CD14-positive monocyte (primary cell): Measurements from ENCODE around the gene BAIAP3. TPM values are rescaled to one million over a fixed set of nuclear protein-coding genes. Genes with fewer than 3 reads are reported as not detected.
A peak's percentile ranks its signal among the peaks of the same experiment; 100 is the strongest.

Source experiments
- DNase-seq, 3 donors: peaks; one replicate each; pipeline ENCODE4 v3.0.0-alpha.2; 2011 to 2022
- H2AFZ ChIP-seq: 2 replicates; pipeline ENCODE4 v1.6.0; 2012; ENCODE audit warnings: mild to moderate bottlenecking, low read depth, low read length, inconsistent platforms; ENCODE audit not compliant: insufficient read depth, poor library complexity, severe bottlenecking
- H3K27ac ChIP-seq, 2 donors: 1 replicate in 1 of 2; 2 replicates in 1 of 2; pipeline ENCODE4 v1.5.1; 2012 to 2013; ENCODE audit warnings: low read length in 2 of 2, control low read depth in 1 of 2, inconsistent platforms in 1 of 2, low read depth in 1 of 2, mild to moderate bottlenecking in 1 of 2
- H3K27me3 ChIP-seq, 2 donors: one replicate each; pipeline versions ENCODE4 v1.6.0 to v1.6.1; 2011 to 2013; ENCODE audit warnings: low read length in 2 of 2; ENCODE audit not compliant: control insufficient read depth in 2 of 2, insufficient read depth in 2 of 2
- H3K36me3 ChIP-seq, 2 donors: replicated peaks in 1 of 2; 1 replicate in 1 of 2; 2 replicates in 1 of 2; pipeline versions ENCODE4 v1.5.1 to v1.6.1; 2012 to 2013; ENCODE audit warnings: low read length in 2 of 2, control low read depth in 1 of 2, inconsistent platforms in 1 of 2, mild to moderate bottlenecking in 1 of 2; ENCODE audit not compliant: insufficient read depth in 2 of 2, control insufficient read depth in 1 of 2
- H3K4me1 ChIP-seq, 2 donors: 1 replicate in 1 of 2; 2 replicates in 1 of 2; pipeline versions ENCODE4 v1.5.1 to v1.6.1; 2012 to 2013; ENCODE audit warnings: low read length in 2 of 2, control low read depth in 1 of 2, inconsistent platforms in 1 of 2, mild to moderate bottlenecking in 1 of 2, moderate library complexity in 1 of 2; ENCODE audit not compliant: insufficient read depth in 2 of 2, control insufficient read depth in 1 of 2
- H3K4me2 ChIP-seq: replicated peaks from 2 replicates; pipeline ENCODE3; 2012; ENCODE audit warnings: low read length, moderate library complexity, mild to moderate bottlenecking; ENCODE audit not compliant: poor library complexity, severe bottlenecking; ENCODE audit errors: extremely low read depth
- H3K4me3 ChIP-seq, 3 experiments: fragments of 200-600 bp in 1 of 3; sonication (generic) in 1 of 3; replicated peaks in 1 of 3; 1 replicate in 2 of 3; 2 replicates in 1 of 3; pipeline ENCODE4 v1.5.1; 2011 to 2013; ENCODE audit warnings: low read length in 3 of 3, mild to moderate bottlenecking in 3 of 3, control low read depth in 2 of 3, low read depth in 2 of 3, inconsistent platforms in 1 of 3, moderate library complexity in 1 of 3
- H3K79me2 ChIP-seq: 2 replicates; pipeline ENCODE4 v1.6.0; 2012; ENCODE audit warnings: mild to moderate bottlenecking, control low read depth, inconsistent platforms, low read length, moderate library complexity; ENCODE audit not compliant: insufficient read depth
- H3K9ac ChIP-seq: 2 replicates; pipeline ENCODE4 v1.6.0; 2017; ENCODE audit warnings: low read length, mild to moderate bottlenecking; ENCODE audit not compliant: insufficient read depth, poor library complexity, severe bottlenecking
- H3K9me3 ChIP-seq, 2 donors: replicated peaks in 1 of 2; 1 replicate in 1 of 2; 2 replicates in 1 of 2; pipeline versions ENCODE4 v1.5.1 to v1.6.1; 2012 to 2013; ENCODE audit warnings: low read length in 2 of 2, control low read depth in 1 of 2; ENCODE audit not compliant: control insufficient read depth in 1 of 2, insufficient read depth in 1 of 2
- H4K20me1 ChIP-seq: 2 replicates; pipeline ENCODE4 v1.6.0; 2012; ENCODE audit warnings: mild to moderate bottlenecking, low read length, control low read depth, moderate library complexity; ENCODE audit not compliant: insufficient read depth
- H3K27ac Mint-ChIP-seq, 7 donors: one replicate each; pipeline ENCODE4 v1.8.0; 2020; ENCODE audit warnings: mild to moderate bottlenecking in 7 of 7, mixed read lengths in 7 of 7, moderate library complexity in 6 of 7, inconsistent platforms in 2 of 7
- H3K27me3 Mint-ChIP-seq, 3 donors: one replicate each; pipeline ENCODE4 v1.8.0; 2021 to 2022; ENCODE audit warnings: low read depth in 3 of 3, mild to moderate bottlenecking in 3 of 3, mixed read lengths in 3 of 3, moderate library complexity in 3 of 3, inconsistent platforms in 1 of 3
- H3K36me3 Mint-ChIP-seq, 2 donors: one replicate each; pipeline ENCODE4 v1.8.0; 2020; ENCODE audit warnings: mixed read lengths in 2 of 2, inconsistent platforms in 1 of 2, mild to moderate bottlenecking in 1 of 2
- H3K4me1 Mint-ChIP-seq: one replicate; pipeline ENCODE4 v1.8.0; 2020; ENCODE audit warnings: mild to moderate bottlenecking, mixed read lengths
- H3K4me3 Mint-ChIP-seq, 2 donors: one replicate each; pipeline ENCODE4 v1.8.0; 2020; ENCODE audit warnings: mild to moderate bottlenecking in 2 of 2, mixed read lengths in 2 of 2, moderate library complexity in 1 of 2
- H3K9me3 Mint-ChIP-seq, 7 donors: one replicate each; pipeline ENCODE4 v1.8.0; 2020 to 2022; ENCODE audit warnings: mixed read lengths in 7 of 7, mild to moderate bottlenecking in 6 of 7, moderate library complexity in 6 of 7, inconsistent platforms in 2 of 7
- CTCF ChIP-seq: fragments of 200-600 bp; IDR thresholded peaks from one replicate; pipeline ENCODE4 v1.8.0; 2022; ENCODE audit warnings: antibody characterized with exemption, mild to moderate bottlenecking
- WGBS: methylation state at CpG from one replicate; pipeline ENCODE4 v1.1.5; 2013; ENCODE audit warnings: missing lambda C conversion rate; ENCODE audit not compliant: insufficient coverage; 5-methylcytosine and 5-hydroxymethylcytosine counted together
- intact Hi-C, 2 donors: fragments of 100-400 bp; cut with micrococcal nuclease; formaldehyde crosslinking; loops; one replicate each; pipeline versions ENCODE4 v1.15.0 to v1.15.1; 2023
- polyA plus RNA-seq, 3 donors: library from polyadenylated mRNA; depleted of rRNA in 1 of 3; unstranded in 2 of 3; stranded (reverse) in 1 of 3; fragments of 300-500 nt in 2 of 3; fragments of >200 nt in 1 of 3; fragmentation: Illumina TruSeq in 2 of 3; gene quantifications; 1 replicate in 2 of 3; 2 replicates in 1 of 3; pipeline ENCODE4 v1.2.3, GENCODE V29; 2012 to 2021

Gene BAIAP3
- polyA plus RNA-seq, 3 donors = 1.0 TPM; not detected in 2

- Histone ChIP-seq H3K4me2 (peak within 1 kb of the TSS; percentile 96), H3K9me3 (no peaks in the 10 kb centered on the region), H3K9ac (peak within 1 kb of the TSS; percentile 91), H3K4me3 (peak within 1 kb of the TSS; percentile 91 to 97 (median 95)), H3K4me1 (peaks cover 21 to 32% of the 10 kb centered on the region in 2 donors), H4K20me1 (peaks cover 60% of the 10 kb centered on the region), H3K79me2 (peaks cover 63% of the 10 kb centered on the region), H3K36me3 (peaks cover 18% of the 10 kb centered on the region in 2 donors), H2AFZ (peak within 1 kb of the TSS; percentile 91), H3K27me3 (no peaks in the 10 kb centered on the region), H3K27ac (peak within 1 kb of the TSS; percentile 59 to 88)
- H3K4me1 Mint-ChIP-seq = peaks cover 36% of the 10 kb centered on the region
- under 1% methylated on average over 98 of the region's 98 CpGs for WGBS
- peak; percentile 90 to 93 (median 91) for DNase-seq
- no peaks in the 10 kb centered on the region for H3K27me3 Mint-ChIP-seq
- peaks cover 0 to 4% (median 0%) of the 10 kb centered on the region in 7 donors for H3K9me3 Mint-ChIP-seq
- no peak for TF ChIP-seq CTCF
- peaks cover 16 to 35% of the 10 kb centered on the region in 2 donors for H3K36me3 Mint-ChIP-seq
- intact Hi-C loops = loop anchor here in 1 of 2 donors (10.0 kb wide), 1 partner anchor 63 kb away; the partner anchor contains the start of gene UNKL
- H3K4me3 Mint-ChIP-seq = peak within 1 kb of the TSS; percentile 92 to 98
- H3K27ac Mint-ChIP-seq = peak within 1 kb of the TSS; percentile 82 to 93 (median 89)
These were observed 18.3 kb downstream of the BAIAP3 start, which contains the start of the genes GNPTG and TSR3 for GRCh38 chr16:1351582-1352362. Gene GNPTG (plus strand): TSS chr16:1351931. CDS start chr16:1351966, 35 bp downstream. Gene TSR3 (minus strand): TSS chr16:1351878. CDS start chr16:1351804, 74 bp downstream.

GRCh38 chr16:1354815-1355540, 21.5 kb downstream of the BAIAP3 start:
- peaks cover 38% of the 10 kb centered on the region for H3K4me1 Mint-ChIP-seq
- intact Hi-C loops = loop anchor here in 1 of 2 donors (10.0 kb wide), 1 partner anchor 60 kb away; the partner anchor contains the start of gene UNKL
- no peak overlapping the region for H3K27ac ChIP-seq
- H3K9me3 ChIP-seq = no peaks in the 10 kb centered on the region
- H3K9ac ChIP-seq = peak overlapping the region; percentile 1
- H3K9me3 Mint-ChIP-seq = peaks cover 0 to 4% (median 0%) of the 10 kb centered on the region in 7 donors
- peaks cover 13 to 32% of the 10 kb centered on the region in 2 donors for H3K36me3 Mint-ChIP-seq
- no peak overlapping the region for H3K4me2 ChIP-seq
- peak overlapping the region in 3 of 7 donors; percentile 11 to 80 (median 36) for H3K27ac Mint-ChIP-seq
- peaks cover 92% of the 10 kb centered on the region for H4K20me1 ChIP-seq
- 95% methylated on average over 30 of the region's 49 CpGs for WGBS
- no peak overlapping the region for H3K4me3 ChIP-seq
- H3K36me3 ChIP-seq = peaks cover 5 to 10% of the 10 kb centered on the region in 2 donors
- H3K27me3 ChIP-seq = no peaks in the 10 kb centered on the region
- H2AFZ ChIP-seq = no peak overlapping the region
- TF ChIP-seq CTCF = no peak
- H3K4me3 Mint-ChIP-seq = no peak overlapping the region
- DNase-seq = no peak
- peaks cover 85% of the 10 kb centered on the region for H3K79me2 ChIP-seq
- H3K27me3 Mint-ChIP-seq = no peaks in the 10 kb centered on the region
- H3K4me1 ChIP-seq = peaks cover 21 to 32% of the 10 kb centered on the region in 2 donors
